HG03432 (cell line): ENCODE measurements around the gene GMCL1.

Experiments used
- ATAC-seq: cut with Tn5 transposase; IDR thresholded peaks from one replicate; pipeline ENCODE4 v1.9.1; 2021; ENCODE audit warnings: mild to moderate bottlenecking, moderate library complexity; ENCODE audit not compliant: unreplicated experiment

The GMCL1 gene

GRCh38 chr2:69923116-69923515 lies 93.7 kb downstream of the GMCL1 start:
- ATAC-seq, result no peak

GRCh38 chr2:69926849-69927515 lies 97.5 kb downstream of the GMCL1 start:
- no peak for ATAC-seq
